Endodermal cell (in vitro differentiated cells): ENCODE data around the gene SERTAD2. TPM values are rescaled to one million over a fixed set of nuclear protein-coding genes. Genes with fewer than 3 reads are reported as not detected.

Experiments used
- DNase-seq: peaks from one replicate; pipeline ENCODE4 v3.0.0-alpha.2; 2017
- H3K27ac ChIP-seq: 2 replicates; pipeline ENCODE4 v1.5.1; 2013; ENCODE audit warnings: mild to moderate bottlenecking, low read depth, low read length, moderate library complexity
- H3K27me3 ChIP-seq: 2 replicates; pipeline ENCODE4 v1.6.1; 2013; ENCODE audit warnings: mild to moderate bottlenecking, low read length, moderate library complexity; ENCODE audit not compliant: insufficient read depth, control insufficient read depth, poor library complexity, severe bottlenecking
- H3K36me3 ChIP-seq: 2 replicates; pipeline ENCODE4 v1.7.0; 2013; ENCODE audit warnings: mild to moderate bottlenecking, low read length, moderate library complexity; ENCODE audit not compliant: control insufficient read depth, insufficient read depth
- H3K4me1 ChIP-seq: one replicate; pipeline ENCODE4 v1.7.0; 2013; ENCODE audit warnings: low read length; ENCODE audit not compliant: control insufficient read depth, insufficient read depth
- H3K4me3 ChIP-seq: 2 replicates; pipeline ENCODE4 v1.5.1; 2013; ENCODE audit warnings: mild to moderate bottlenecking, low read length, moderate library complexity
- H3K9ac ChIP-seq: 2 replicates; pipeline ENCODE4 v1.6.1; 2013; ENCODE audit warnings: mild to moderate bottlenecking, low read length, moderate library complexity; ENCODE audit not compliant: poor library complexity, severe bottlenecking; ENCODE audit errors: extremely low read depth
- H3K9me3 ChIP-seq: 2 replicates; pipeline ENCODE4 v1.6.1; 2013; ENCODE audit warnings: mild to moderate bottlenecking, low read length, moderate library complexity; ENCODE audit not compliant: control insufficient read depth
- H3K27ac Mint-ChIP-seq: 2 replicates; pipeline ENCODE4 v1.8.0; 2020; ENCODE audit warnings: mixed read lengths
- H3K27me3 Mint-ChIP-seq: 2 replicates; pipeline ENCODE4 v1.8.0; 2021; ENCODE audit warnings: mild to moderate bottlenecking, mixed read lengths; ENCODE audit not compliant: insufficient read depth
- H3K36me3 Mint-ChIP-seq: 2 replicates; pipeline ENCODE4 v1.8.0; 2020; ENCODE audit warnings: low read depth, mixed read lengths
- H3K4me1 Mint-ChIP-seq: 2 replicates; pipeline ENCODE4 v1.8.0; 2020; ENCODE audit warnings: mixed read lengths
- H3K4me3 Mint-ChIP-seq: 2 replicates; pipeline ENCODE4 v1.8.0; 2020; ENCODE audit warnings: mild to moderate bottlenecking, moderate library complexity, mixed read lengths
- H3K9me3 Mint-ChIP-seq: 2 replicates; pipeline ENCODE4 v1.8.0; 2020; ENCODE audit warnings: mild to moderate bottlenecking, mixed read lengths
- WGBS, 2 experiments: methylation state at CpG; one replicate each; pipeline versions ENCODE4 v1.1.5 to v1.1.7; 2013; ENCODE audit warnings: missing lambda C conversion rate in 2 of 2, mixed read lengths in 1 of 2; ENCODE audit not compliant: insufficient coverage in 1 of 2, insufficient read length in 1 of 2; 5-methylcytosine and 5-hydroxymethylcytosine counted together
- total RNA-seq, 2 donors: library from RNA; stranded (reverse); fragmentation: NEBNext Ultra II Directional in 1 of 2; extraction: Animal tissue kit (Norgen Biotek cat#: 25700) in 1 of 2; gene quantifications; 2 replicates in 1 of 2; 3 replicates in 1 of 2; pipeline ENCODE4 v1.2.1, GENCODE V29; 2021
- TF ChIP-seq, protein P1 (sequence below): fragments of 200-600 bp; sonication (generic); conservative IDR thresholded peaks from 2 replicates; pipeline ENCODE4 v1.5.0; 2021; ENCODE audit warnings: antibody characterized with exemption, mild to moderate bottlenecking

Gene SERTAD2
- total RNA-seq, 2 donors from 2014 or later, result 17.1 to 20.3 TPM

DNA sequence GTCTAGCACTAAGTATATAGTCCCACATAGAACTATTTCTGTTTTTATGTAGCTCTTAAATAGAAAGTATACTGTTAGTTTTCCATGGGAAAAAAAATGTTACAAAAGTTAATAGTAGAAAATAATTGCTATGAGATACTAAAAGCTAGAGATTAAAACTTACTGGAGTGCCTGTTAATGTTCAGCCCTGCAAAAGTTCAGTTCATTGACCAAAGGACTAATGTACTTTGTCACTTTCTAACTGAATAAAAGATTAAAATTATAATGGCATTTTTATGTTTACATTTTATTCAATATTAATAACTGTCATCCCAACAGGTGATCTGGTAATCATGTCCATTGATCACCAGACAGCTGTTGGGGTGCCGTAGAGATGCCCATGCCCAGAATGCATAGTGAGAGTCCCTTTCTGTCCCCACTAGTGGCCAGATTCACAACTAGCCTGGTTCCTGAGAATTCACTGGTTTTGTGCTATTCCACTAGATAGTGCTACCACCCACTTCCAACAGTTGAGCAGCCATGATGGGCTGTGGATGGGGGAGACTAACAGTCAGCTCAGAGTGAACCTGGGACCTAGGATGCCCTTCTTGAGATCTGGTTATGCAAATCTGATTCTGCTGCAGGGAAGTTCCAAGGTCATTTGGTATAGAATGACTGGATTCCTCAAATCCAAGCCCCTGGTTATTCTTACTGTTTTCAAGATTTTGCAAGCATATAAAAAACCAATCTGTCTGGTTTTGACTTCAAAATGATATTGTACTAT, 71.8 kb downstream of the SERTAD2 start:
- Mint-ChIP-seq H3K27ac (no peak overlapping the region), H3K36me3 (peaks cover 13% of the 10 kb centered on the region), H3K27me3 (no peaks in the 10 kb centered on the region), H3K9me3 (no peaks in the 10 kb centered on the region), H3K4me1 (no peaks in the 10 kb centered on the region), H3K4me3 (no peak overlapping the region)
- no peaks in the 10 kb centered on the region for H3K9me3 ChIP-seq
- H3K9ac ChIP-seq, result no peak overlapping the region
- H3K27ac ChIP-seq, result no peak overlapping the region
- no peaks in the 10 kb centered on the region for H3K4me1 ChIP-seq
- peaks cover 8% of the 10 kb centered on the region for H3K36me3 ChIP-seq
- TF ChIP-seq, protein P1, sequence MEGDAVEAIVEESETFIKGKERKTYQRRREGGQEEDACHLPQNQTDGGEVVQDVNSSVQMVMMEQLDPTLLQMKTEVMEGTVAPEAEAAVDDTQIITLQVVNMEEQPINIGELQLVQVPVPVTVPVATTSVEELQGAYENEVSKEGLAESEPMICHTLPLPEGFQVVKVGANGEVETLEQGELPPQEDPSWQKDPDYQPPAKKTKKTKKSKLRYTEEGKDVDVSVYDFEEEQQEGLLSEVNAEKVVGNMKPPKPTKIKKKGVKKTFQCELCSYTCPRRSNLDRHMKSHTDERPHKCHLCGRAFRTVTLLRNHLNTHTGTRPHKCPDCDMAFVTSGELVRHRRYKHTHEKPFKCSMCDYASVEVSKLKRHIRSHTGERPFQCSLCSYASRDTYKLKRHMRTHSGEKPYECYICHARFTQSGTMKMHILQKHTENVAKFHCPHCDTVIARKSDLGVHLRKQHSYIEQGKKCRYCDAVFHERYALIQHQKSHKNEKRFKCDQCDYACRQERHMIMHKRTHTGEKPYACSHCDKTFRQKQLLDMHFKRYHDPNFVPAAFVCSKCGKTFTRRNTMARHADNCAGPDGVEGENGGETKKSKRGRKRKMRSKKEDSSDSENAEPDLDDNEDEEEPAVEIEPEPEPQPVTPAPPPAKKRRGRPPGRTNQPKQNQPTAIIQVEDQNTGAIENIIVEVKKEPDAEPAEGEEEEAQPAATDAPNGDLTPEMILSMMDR, result peak; percentile 16
- H3K27me3 ChIP-seq, result no peaks in the 10 kb centered on the region
- no peak for DNase-seq
- WGBS, 2 experiments, result 80 to 88% methylated on average over 1 of the region's 1 CpG
- H3K4me3 ChIP-seq, result no peak overlapping the region

Other genes with a start within 250 kb of the SERTAD2 start
- 10 to 100 TPM; 22.5 to 41.7 TPM for gene LGALSL, start 199.8 kb downstream of the SERTAD2 start, total RNA-seq
- 10 to 100 TPM; 13.7 to 21.5 TPM for gene AFTPH, start 129.6 kb downstream of the SERTAD2 start, total RNA-seq